K562 (cell line): ENCODE results near the gene ACKR3. TPM values are rescaled to one million over a fixed set of nuclear protein-coding genes. Genes with fewer than 3 reads are reported as not detected.

ENCODE experiments used
- ATAC-seq: fragments of 200-7000 bp; cut with Tn5 transposase; 3 replicates; pipeline ENCODE4 v1.9.1; 2020; ENCODE audit warnings: moderate library complexity
- BruUV-seq: library from RNA; stranded (reverse); fragments of 400-500 nt; replicated peaks from 2 replicates; lab custom pipeline; 2021; lab: Mats Ljungman, UMichigan
- CTCF ChIA-PET: fragments of 300-600 bp; formaldehyde crosslinking; extraction: SDS; loops from one replicate; lab custom pipeline; 2021; ENCODE audit warnings: low intra/inter-chr PET ratio; lab: Yijun Ruan, JAX
- POLR2A ChIA-PET: fragments of 300-600, 350-650 bp; sonication (Branson Sonifier 250); formaldehyde crosslinking; extraction: SDS; loops from one replicate; lab custom pipeline; 2021; ENCODE audit warnings: antibody characterized with exemption, inconsistent platforms; lab: Yijun Ruan, JAX
- DNase-seq, 4 experiments: peaks; one replicate each; pipeline versions ENCODE4 v3.0.0 to v3.0.0-alpha.2; 2011 to 2018; ENCODE audit warnings: low spot score in 3 of 4, mixed read lengths in 3 of 4; ENCODE audit errors: extremely low read depth in 1 of 4
- FAIRE-seq: peaks from 2 replicates; lab custom pipeline; 2011; peaks lifted over from hg19 to GRCh38; lab: Jason Lieb, UNC
- H2AFZ ChIP-seq: 2 replicates; pipeline ENCODE4 v1.6.0; 2011; ENCODE audit warnings: low read depth, low read length, control low read depth, inconsistent platforms
- H3K27ac ChIP-seq: fragments of 200-600 bp; 3 replicates; pipeline ENCODE4 v1.8.0; 2011; ENCODE audit warnings: low read depth, mild to moderate bottlenecking, control low read depth, inconsistent platforms, low read length, moderate library complexity, mixed read lengths; ENCODE audit errors: extremely low read depth
- H3K27me3 ChIP-seq, 2 experiments: fragments of 300-600 bp in 1 of 2; 2 replicates in 1 of 2; 3 replicates in 1 of 2; pipeline versions ENCODE4 v1.6.0 to v1.8.0; 2011; ENCODE audit warnings: inconsistent platforms in 2 of 2, low read length in 2 of 2, mild to moderate bottlenecking in 1 of 2, mixed read lengths in 1 of 2, moderate library complexity in 1 of 2; ENCODE audit not compliant: control insufficient read depth in 2 of 2, insufficient read depth in 2 of 2
- H3K36me3 ChIP-seq: fragments of 300-600 bp; 3 replicates; pipeline ENCODE4 v1.8.0; 2011; ENCODE audit warnings: mild to moderate bottlenecking, low read length, inconsistent platforms; ENCODE audit not compliant: control insufficient read depth, insufficient read depth
- H3K4me1 ChIP-seq, 2 experiments: fragments of 200-600 bp in 1 of 2; replicated peaks in 1 of 2; 2 replicates in 1 of 2; 3 replicates in 1 of 2; pipeline versions ENCODE4 v1.5.1 to v1.8.0; 2011; ENCODE audit warnings: inconsistent platforms in 2 of 2, low read length in 2 of 2, mild to moderate bottlenecking in 1 of 2, mixed read lengths in 1 of 2, moderate library complexity in 1 of 2; ENCODE audit not compliant: control insufficient read depth in 2 of 2, insufficient read depth in 2 of 2
- H3K4me2 ChIP-seq: 2 replicates; pipeline ENCODE4 v1.6.1; 2011; ENCODE audit warnings: low read length, control low read depth, inconsistent platforms, mixed read lengths; ENCODE audit not compliant: insufficient read depth
- H3K4me3 ChIP-seq: fragments of 200-600 bp; sonication (generic), shearing (Covaris generic); 2 replicates; pipeline ENCODE4 v1.5.1; 2016; ENCODE audit warnings: control low read depth, inconsistent platforms
- H3K79me2 ChIP-seq: fragments of 200-600 bp; 3 replicates; pipeline ENCODE4 v1.8.0; 2011; ENCODE audit warnings: low read length, inconsistent platforms; ENCODE audit not compliant: control insufficient read depth, insufficient read depth
- H3K9ac ChIP-seq, 2 experiments: 2 replicates each; pipeline versions ENCODE4 v1.6.0 to v1.6.1; 2011; ENCODE audit warnings: low read depth in 2 of 2, low read length in 2 of 2, control low read depth in 1 of 2, inconsistent platforms in 1 of 2, mild to moderate bottlenecking in 1 of 2, mixed read lengths in 1 of 2; ENCODE audit not compliant: insufficient read depth in 1 of 2
- H3K9me1 ChIP-seq: one replicate; pipeline ENCODE4 v1.6.0; 2011; ENCODE audit warnings: inconsistent platforms, mild to moderate bottlenecking, low read length, moderate library complexity; ENCODE audit not compliant: control insufficient read depth, insufficient read depth
- H3K9me3 ChIP-seq: replicated peaks from 2 replicates; pipeline ENCODE4 v1.5.1; 2011; ENCODE audit warnings: low read depth, low read length, inconsistent platforms; ENCODE audit not compliant: control insufficient read depth, insufficient read depth
- H4K20me1 ChIP-seq: replicated peaks from 2 replicates; pipeline ENCODE4 v1.6.1; 2011; ENCODE audit warnings: low read length, inconsistent platforms, mixed read lengths; ENCODE audit not compliant: control insufficient read depth, insufficient read depth
- ARID4B ChIP-seq: sonication (generic); formaldehyde crosslinking; IDR thresholded peaks from 2 replicates; pipeline ENCODE4 v1.8.0; 2022; ENCODE audit warnings: mild to moderate bottlenecking, missing genetic modification reagents
- ETS1 ChIP-seq: conservative IDR thresholded peaks from 2 replicates; pipeline ENCODE4 v1.6.1; 2011; ENCODE audit warnings: low read depth, mild to moderate bottlenecking, low read length; ENCODE audit not compliant: control insufficient read depth
- FOXJ3 ChIP-seq: sonication (generic); formaldehyde crosslinking; IDR thresholded peaks from 2 replicates; pipeline ENCODE4 v1.4.0; 2020; ENCODE audit warnings: mild to moderate bottlenecking, missing genetic modification reagents
- IFI16 ChIP-seq: fragments of 250-450 bp; sonication (Bioruptor Pico); IDR thresholded peaks from 2 replicates; pipeline ENCODE4 v2.1.2; 2022; ENCODE audit warnings: mild to moderate bottlenecking, inconsistent platforms
- MYBL2 ChIP-seq, 2 experiments: fragments of 450-650 bp in 1 of 2; sonication (generic) in 1 of 2; formaldehyde crosslinking in 1 of 2; IDR thresholded peaks; 2 replicates each; pipeline versions ENCODE4 v1.6.1 to v1.8.1; 2017 to 2022; ENCODE audit warnings: borderline replicate concordance in 1 of 2, inconsistent platforms in 1 of 2, low read depth in 1 of 2, mild to moderate bottlenecking in 1 of 2, missing genetic modification reagents in 1 of 2, moderate library complexity in 1 of 2
- TCF3 ChIP-seq: sonication (generic); formaldehyde crosslinking; IDR thresholded peaks from 2 replicates; pipeline ENCODE4 v1.4.0; 2020; ENCODE audit warnings: mild to moderate bottlenecking, missing genetic modification reagents
- ZBTB2 ChIP-seq: fragments of 450-650 bp; IDR thresholded peaks from 2 replicates; pipeline ENCODE4 v1.6.1; 2016; ENCODE audit warnings: antibody characterized with exemption
- WGBS: fragments of 100-300 bp; shearing (Covaris generic); methylation state at CpG from one replicate; pipeline ENCODE4 v1.1.6; 2016; ENCODE audit warnings: low coverage, mixed read lengths; ENCODE audit not compliant: insufficient coverage; ENCODE audit errors: missing lambda C conversion rate; 5-methylcytosine and 5-hydroxymethylcytosine counted together
- in situ Hi-C: fragments of 300-500 bp; cut with MboI; formaldehyde crosslinking; loops from 4 replicates; pipeline ENCODE4 v1.15.0; 2018; ENCODE audit warnings: inconsistent platforms, mixed read lengths
- intact Hi-C: fragments of 100-400 bp; cut with micrococcal nuclease; formaldehyde crosslinking; loops from 2 replicates; pipeline ENCODE4 v1.14.2; 2022
- polyA plus RNA-seq, 8 experiments: library from polyadenylated mRNA; depleted of rRNA in 4 of 8; stranded (reverse) in 5 of 8; unstranded in 3 of 8; fragments of >200 nt; fragmentation: Nextera tagmentation in 2 of 8; fragmentation: Illumina TruSeq in 1 of 8; extraction: Ambion mirVana in 2 of 8; extraction: Trizol in 1 of 8; gene quantifications; 2 replicates each; pipeline versions ENCODE4 v1.2.1 to v1.2.3, GENCODE V29; 2011 to 2014; ENCODE audit warnings: inconsistent platforms in 1 of 8, missing spikeins in 1 of 8
- total RNA-seq, 7 experiments: library from RNA; depleted of rRNA in 6 of 7; stranded (reverse); fragments of >200 nt in 6 of 7; fragmentation: Illumina TruSeq in 2 of 7; extraction: Trizol in 2 of 7; gene quantifications; 2 replicates each; pipeline versions ENCODE4 v1.2.1 to v1.2.3, GENCODE V29; 2011 to 2021; ENCODE audit warnings: low replicate concordance in 1 of 7

The ACKR3 gene
- total and polyA plus RNA-seq, 9 of the 15 experiments (the other 6 are each of a cell fraction or from before 2014, with no cell fraction given), result 0.07 TPM; not detected in 8

GRCh38 chr2:236604575-236605344 lies 35.1 kb downstream of the ACKR3 start:
- intact Hi-C loops, result no loop called here
- Histone ChIP-seq H2AFZ (no peak overlapping the region), H3K4me1 (no peaks in the 10 kb centered on the region; a peak in 1 of 5 replicates), H3K36me3 (no peaks in the 10 kb centered on the region), H3K9ac (no peak overlapping the region), H3K79me2 (no peaks in the 10 kb centered on the region), H3K4me2 (no peak overlapping the region), H3K9me1 (no peaks in the 10 kb centered on the region), H3K9me3 (no peaks in the 10 kb centered on the region), H3K27ac (no peak overlapping the region), H4K20me1 (no peaks in the 10 kb centered on the region), H3K4me3 (no peak overlapping the region), H3K27me3 (peaks cover 0 to 21% of the 10 kb centered on the region in 2 experiments; a peak in 3 of 5 replicates)
- WGBS, result 0% methylated on average over 10 of the region's 20 CpGs
- no TSS peak for BruUV-seq
- FAIRE-seq, result no peak
- in situ Hi-C loops, result no loop called here
- no peak for DNase-seq
- POLR2A ChIA-PET, result interaction anchor here (0.6 kb wide), 1 partner anchor 31 kb away, joined by 3 read pairs; no protein-coding TSS in a partner anchor
- CTCF ChIA-PET, result no interaction called here
- ATAC-seq, result no peak
- TF ChIP-seq FOXJ3 (CRISPR knock-in tag), result no peak
- TF ChIP-seq ZBTB2, result no peak
- TF ChIP-seq TCF3, result no peak
- no peak for TF ChIP-seq MYBL2 (IDR thresholded peaks at IDR 0.05; ENCODE audit: low read depth)
- TF ChIP-seq MYBL2 (CRISPR knock-in tag; IDR thresholded peaks at IDR 0.05; ENCODE audit: borderline replicate concordance), result no peak
- TF ChIP-seq ARID4B (CRISPR knock-in tag), result no peak
- TF ChIP-seq ETS1, result no peak
- no peak for TF ChIP-seq IFI16 (CRISPR knock-in tag)
